Retina (tissue), 1 donor: ENCODE data around the gene POLA1.
"Not testable (repeated sequence)": the region's sequence is repeated elsewhere in the genome, so short reads cannot be mapped to it uniquely, and the experiment has no call there.

ENCODE experiments used
- DNase-seq: peaks from one replicate; pipeline ENCODE4 v3.0.0-alpha.2; 2016

The POLA1 gene

GRCh38 chrX:24693453-24694202 lies at the start of gene POLA1:
POLA1 (plus strand) TSS chrX:24693918; CDS start chrX:24693962, 44 bp downstream.
- peak; percentile 94 for DNase-seq

- DNase-seq = peak; percentile 12
Measured at GRCh38 chrX:24646006-24646405, 47.7 kb upstream of the POLA1 start.

- peak; percentile 54 for DNase-seq
Measured at GRCh38 chrX:24646745-24647182, 47.0 kb upstream of the POLA1 start.

GRCh38 chrX:24647257-24648058 lies 46.3 kb upstream of the POLA1 start, which contains the start of gene PCYT1B:
PCYT1B (minus strand) TSS chrX:24647347; CDS start chrX:24647105, 242 bp downstream.
- DNase-seq = peak; percentile 84

- no peak for DNase-seq
Measured at GRCh38 chrX:24648495-24648894, 45.2 kb upstream of the POLA1 start.

- no peak for DNase-seq
Measured at GRCh38 chrX:24651783-24652182, 41.9 kb upstream of the POLA1 start.

- not testable (repeated sequence) for DNase-seq
Measured at GRCh38 chrX:24655679-24656078, 38.0 kb upstream of the POLA1 start.

- DNase-seq = no peak
Measured at GRCh38 chrX:24657671-24658386, 35.9 kb upstream of the POLA1 start.

GRCh38 chrX:24658421-24658820 lies 35.3 kb upstream of the POLA1 start:
- DNase-seq = no peak

- DNase-seq = no peak
Measured at GRCh38 chrX:24659106-24659505, 34.6 kb upstream of the POLA1 start.

- no peak for DNase-seq
Measured at GRCh38 chrX:24659646-24660045, 34.1 kb upstream of the POLA1 start.

- DNase-seq = no peak
Measured at GRCh38 chrX:24661292-24661691, 32.4 kb upstream of the POLA1 start.

- DNase-seq = no peak
Measured at GRCh38 chrX:24662352-24662751, 31.4 kb upstream of the POLA1 start.

GRCh38 chrX:24668111-24668510 lies 25.6 kb upstream of the POLA1 start:
- no peak for DNase-seq

GRCh38 chrX:24672701-24673190 lies 21.0 kb upstream of the POLA1 start:
- peak; percentile 50 for DNase-seq

GRCh38 chrX:24673424-24673823 lies 20.3 kb upstream of the POLA1 start:
- no peak for DNase-seq

- DNase-seq = no peak
Measured at GRCh38 chrX:24676403-24677024, 17.2 kb upstream of the POLA1 start.

- no peak for DNase-seq
Measured at GRCh38 chrX:24682739-24683432, 10.8 kb upstream of the POLA1 start.

- no peak for DNase-seq
Measured at GRCh38 chrX:24684048-24684447, 9.7 kb upstream of the POLA1 start.

GRCh38 chrX:24692305-24692704 lies 1.4 kb upstream of the POLA1 start:
- DNase-seq = no peak

GRCh38 chrX:24694825-24695224 lies 1.1 kb downstream of the POLA1 start:
- no peak for DNase-seq

GRCh38 chrX:24696294-24696693 lies 2.6 kb downstream of the POLA1 start:
- DNase-seq = no peak
